Measurements from ENCODE around the gene ALDH16A1. TPM values are rescaled to one million over a fixed set of nuclear protein-coding genes. Genes with fewer than 3 reads are reported as not detected.

The ALDH16A1 gene
- total RNA-seq, 1 donor from 2014 or later, result 24.4 TPM

DNA sequence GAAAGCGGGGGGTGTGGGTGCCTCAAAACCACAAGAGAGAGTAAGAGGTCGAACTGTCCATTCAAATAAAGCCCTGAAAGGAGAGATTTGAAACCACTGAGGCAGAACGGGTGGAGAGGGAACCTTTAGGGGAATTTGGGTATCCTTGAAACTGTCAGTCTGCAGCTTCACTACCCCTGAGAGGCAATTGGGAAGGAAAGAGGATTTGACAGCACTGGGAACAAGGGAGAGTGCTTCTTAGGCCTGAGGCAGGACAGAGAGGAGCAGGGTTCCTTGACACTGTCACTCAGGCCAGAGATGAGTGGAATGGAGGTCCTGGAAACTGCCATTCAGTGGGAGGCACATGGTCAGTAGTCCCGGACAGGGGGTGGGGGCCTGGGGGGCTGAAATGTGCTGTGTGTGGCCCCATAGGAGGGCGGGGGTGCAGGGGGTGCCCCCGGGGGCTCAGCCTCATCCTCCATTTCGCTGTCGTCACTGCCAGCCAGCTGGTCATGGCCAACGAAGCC, 22.8 kb upstream of the ALDH16A1 start:
- DNase-seq (ENCODE audit: low spot score in 2 of 2, unreplicated experiment in 2 of 2), result no peak
- peaks cover 3% of the 10 kb centered on the region for H3K36me3 Mint-ChIP-seq
- H3K9me3 Mint-ChIP-seq, result no peaks in the 10 kb centered on the region
- peaks cover 97% of the 10 kb centered on the region for H3K27me3 Mint-ChIP-seq (ENCODE audit: low read depth)
- peaks cover 14% of the 10 kb centered on the region for H3K4me1 Mint-ChIP-seq
- no peak overlapping the region for H3K4me3 Mint-ChIP-seq
- H3K27ac Mint-ChIP-seq, result no peak overlapping the region
- TF ChIP-seq, protein P1, sequence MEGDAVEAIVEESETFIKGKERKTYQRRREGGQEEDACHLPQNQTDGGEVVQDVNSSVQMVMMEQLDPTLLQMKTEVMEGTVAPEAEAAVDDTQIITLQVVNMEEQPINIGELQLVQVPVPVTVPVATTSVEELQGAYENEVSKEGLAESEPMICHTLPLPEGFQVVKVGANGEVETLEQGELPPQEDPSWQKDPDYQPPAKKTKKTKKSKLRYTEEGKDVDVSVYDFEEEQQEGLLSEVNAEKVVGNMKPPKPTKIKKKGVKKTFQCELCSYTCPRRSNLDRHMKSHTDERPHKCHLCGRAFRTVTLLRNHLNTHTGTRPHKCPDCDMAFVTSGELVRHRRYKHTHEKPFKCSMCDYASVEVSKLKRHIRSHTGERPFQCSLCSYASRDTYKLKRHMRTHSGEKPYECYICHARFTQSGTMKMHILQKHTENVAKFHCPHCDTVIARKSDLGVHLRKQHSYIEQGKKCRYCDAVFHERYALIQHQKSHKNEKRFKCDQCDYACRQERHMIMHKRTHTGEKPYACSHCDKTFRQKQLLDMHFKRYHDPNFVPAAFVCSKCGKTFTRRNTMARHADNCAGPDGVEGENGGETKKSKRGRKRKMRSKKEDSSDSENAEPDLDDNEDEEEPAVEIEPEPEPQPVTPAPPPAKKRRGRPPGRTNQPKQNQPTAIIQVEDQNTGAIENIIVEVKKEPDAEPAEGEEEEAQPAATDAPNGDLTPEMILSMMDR (IDR thresholded peaks at IDR 0.05; ENCODE audit: unreplicated experiment), result no peak

DNA sequence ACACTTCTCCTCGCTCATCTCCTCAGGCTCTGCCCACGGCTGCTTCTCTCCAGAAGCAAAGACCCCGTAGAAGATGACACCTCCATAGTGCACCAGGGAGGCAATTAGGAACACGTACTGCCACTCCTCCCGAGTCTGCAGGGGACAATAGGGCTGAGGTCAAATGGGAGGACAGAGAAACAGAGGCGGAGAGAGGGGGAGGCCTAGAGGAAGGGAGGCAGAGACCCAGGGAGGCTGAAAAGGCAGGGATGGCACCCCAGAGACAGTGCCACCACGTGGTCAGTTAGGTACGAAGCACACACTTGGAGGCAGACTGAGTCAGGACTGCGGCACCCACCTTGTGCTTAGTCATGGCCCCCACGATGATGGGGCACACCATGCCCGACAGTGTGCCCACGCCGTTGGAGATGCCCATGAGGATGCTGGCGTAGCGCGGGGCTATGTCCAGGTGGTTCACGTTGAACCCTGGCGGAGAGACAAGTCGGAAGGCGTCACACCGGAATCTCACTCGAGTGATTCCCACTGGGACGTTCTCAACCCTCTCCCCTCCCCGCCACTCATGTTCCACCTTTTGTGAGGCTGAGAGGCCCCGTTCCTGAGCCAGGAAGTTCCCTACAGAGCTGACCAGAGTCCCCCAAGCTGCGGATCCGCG, 22.2 kb upstream of the ALDH16A1 start:
- H3K27me3 Mint-ChIP-seq (ENCODE audit: low read depth), result peaks cover 97% of the 10 kb centered on the region

DNA sequence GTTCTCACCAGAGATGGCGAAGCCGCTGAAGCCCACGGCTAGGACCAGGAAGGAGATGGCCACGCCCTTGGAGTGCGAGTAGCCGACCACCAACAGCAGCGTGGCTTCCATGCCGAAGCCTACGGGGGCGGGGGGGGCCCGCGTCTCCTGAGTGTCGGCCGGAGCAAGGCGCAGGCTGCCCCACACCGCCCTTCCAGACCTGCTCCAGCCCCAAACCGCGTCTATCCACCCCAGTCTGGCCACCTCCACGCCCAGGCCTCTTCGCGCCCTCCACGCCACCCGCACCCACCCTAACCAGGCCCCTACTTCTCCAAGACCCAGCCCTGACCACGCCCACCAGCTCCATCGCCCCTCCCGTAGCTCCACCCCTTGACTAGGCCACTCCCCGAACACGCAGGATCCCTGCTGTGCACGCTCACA, 21.7 kb upstream of the ALDH16A1 start:
- H3K4me1 Mint-ChIP-seq, result peaks cover 12% of the 10 kb centered on the region
- H3K27me3 Mint-ChIP-seq (ENCODE audit: low read depth), result peaks cover 97% of the 10 kb centered on the region
- H3K9me3 Mint-ChIP-seq, result no peaks in the 10 kb centered on the region
- TF ChIP-seq, protein P1 (IDR thresholded peaks at IDR 0.05; ENCODE audit: unreplicated experiment), result no peak
- DNase-seq (ENCODE audit: low spot score in 2 of 2, unreplicated experiment in 2 of 2), result no peak
- H3K4me3 Mint-ChIP-seq, result no peak overlapping the region
- peaks cover 3% of the 10 kb centered on the region for H3K36me3 Mint-ChIP-seq
- H3K27ac Mint-ChIP-seq, result no peak overlapping the region

More for the DNA sequence above, 22.2 kb upstream of the ALDH16A1 start:
- no peak for DNase-seq (ENCODE audit: low spot score in 2 of 2, unreplicated experiment in 2 of 2)
- Mint-ChIP-seq H3K36me3 (peaks cover 3% of the 10 kb centered on the region), H3K9me3 (no peaks in the 10 kb centered on the region), H3K4me1 (peaks cover 14% of the 10 kb centered on the region), H3K27ac (no peak overlapping the region), H3K4me3 (no peak overlapping the region)
- TF ChIP-seq, protein P1 (IDR thresholded peaks at IDR 0.05; ENCODE audit: unreplicated experiment), result no peak

DNA sequence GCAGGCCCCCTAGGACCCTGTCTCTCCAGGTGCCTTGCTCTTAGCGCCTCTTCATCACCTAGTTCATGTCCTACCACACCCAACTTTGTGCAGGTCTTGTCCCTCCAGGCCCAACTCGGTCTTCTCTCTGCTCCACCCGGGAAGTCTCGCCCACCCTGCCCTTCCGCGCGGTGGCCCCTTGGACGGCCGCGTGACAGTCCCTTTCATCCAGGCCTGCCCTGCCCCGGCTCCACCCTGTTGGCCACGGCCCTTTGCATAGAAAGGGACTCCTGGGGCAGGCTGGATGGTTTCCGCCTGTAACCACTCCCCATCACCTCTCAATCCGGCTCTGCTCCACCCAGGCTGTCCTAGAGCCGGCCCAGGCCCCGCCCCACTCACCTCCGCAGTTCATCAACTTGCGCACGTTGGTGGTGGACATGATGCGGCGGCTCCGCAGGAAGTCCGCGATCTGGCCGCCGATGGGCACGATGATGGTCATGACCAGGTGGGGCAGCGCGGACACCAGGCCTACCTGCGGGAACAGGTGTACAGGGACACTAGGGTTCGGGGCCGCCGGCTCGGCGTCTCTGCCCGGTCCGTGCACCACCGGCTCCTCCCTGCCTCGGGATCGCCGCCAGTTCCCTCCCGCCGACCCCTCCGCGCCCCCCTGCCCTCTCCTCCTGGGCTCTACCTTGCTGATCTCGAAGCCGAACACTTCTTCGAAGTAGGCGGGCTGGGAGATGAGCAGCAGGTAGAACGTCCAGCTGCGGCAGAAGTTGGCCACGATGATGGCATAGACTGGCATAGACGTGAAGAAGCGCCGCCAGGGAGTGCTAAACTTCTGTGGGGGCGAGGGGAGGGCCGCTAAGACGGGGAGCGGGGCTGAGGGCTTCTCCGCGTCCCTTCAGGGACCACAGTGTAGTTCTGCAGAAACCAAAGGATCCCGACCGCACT, 20.6 kb upstream of the ALDH16A1 start:
- Mint-ChIP-seq H3K4me1 (peaks cover 12% of the 10 kb centered on the region), H3K9me3 (no peaks in the 10 kb centered on the region), H3K27ac (no peak overlapping the region), H3K36me3 (no peaks in the 10 kb centered on the region), H3K27me3 (ENCODE audit: low read depth) (peaks cover 97% of the 10 kb centered on the region), H3K4me3 (no peak overlapping the region)
- DNase-seq (ENCODE audit: low spot score in 2 of 2, unreplicated experiment in 2 of 2), result no peak
- TF ChIP-seq, protein P1 (IDR thresholded peaks at IDR 0.05; ENCODE audit: unreplicated experiment), result no peak

DNA sequence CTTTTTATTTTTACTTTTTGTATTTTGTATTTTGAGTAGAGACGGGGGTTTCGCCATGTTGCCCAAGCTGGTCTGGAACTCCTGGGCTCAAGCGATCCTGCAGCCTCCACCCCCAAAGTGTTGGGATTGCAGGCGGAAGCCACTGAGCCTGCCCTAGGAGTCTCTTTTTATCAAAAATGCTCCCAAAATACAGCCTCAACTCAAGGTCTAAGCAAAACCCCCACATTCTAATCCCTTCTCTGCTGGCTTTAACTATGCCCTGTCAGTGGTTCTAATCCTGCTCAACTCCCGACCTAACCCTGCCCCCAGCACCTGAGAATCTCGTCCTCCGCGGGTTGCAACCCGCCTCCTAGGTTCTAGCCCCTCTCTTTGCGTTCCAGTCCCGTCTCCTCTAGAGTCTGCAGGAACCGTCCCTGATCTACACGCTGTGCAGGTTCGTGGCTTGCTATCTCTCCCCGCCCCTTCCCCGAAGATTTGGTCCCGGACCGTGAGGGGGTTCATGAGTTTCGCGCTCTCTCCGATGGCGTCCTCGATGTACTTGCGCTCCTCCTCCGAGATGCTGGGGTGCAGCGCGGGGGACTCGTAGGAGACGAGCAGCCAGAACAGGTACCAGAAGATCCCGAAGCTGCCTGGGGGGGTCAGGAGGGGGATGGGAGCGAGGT, 19.7 kb upstream of the ALDH16A1 start:
- TF ChIP-seq, protein P1 (IDR thresholded peaks at IDR 0.05; ENCODE audit: unreplicated experiment), result no peak
- peaks cover 98% of the 10 kb centered on the region for H3K27me3 Mint-ChIP-seq (ENCODE audit: low read depth)
- no peak overlapping the region for H3K4me3 Mint-ChIP-seq
- no peak overlapping the region for H3K27ac Mint-ChIP-seq
- no peaks in the 10 kb centered on the region for H3K9me3 Mint-ChIP-seq
- H3K36me3 Mint-ChIP-seq, result no peaks in the 10 kb centered on the region
- peaks cover 5% of the 10 kb centered on the region for H3K4me1 Mint-ChIP-seq
- DNase-seq (ENCODE audit: low spot score in 2 of 2, unreplicated experiment in 2 of 2), result no peak

All from mesothelial cell of epicardium (in vitro differentiated cells).